HL-60 (cell line): ENCODE data around the gene CADM2.

ENCODE experiments used
- DNase-seq, 2 experiments: peaks; one replicate each; pipeline ENCODE4 v3.0.0-alpha.2; 2010 to 2020; ENCODE audit warnings: low read depth in 1 of 2, low spot score in 1 of 2
- H3K27ac ChIP-seq: fragments of 250-450 bp; sonication (Bioruptor Pico); replicated peaks from 2 replicates; pipeline ENCODE4 v1.5.1; 2020; ENCODE audit warnings: mild to moderate bottlenecking, moderate library complexity
- H3K27me3 ChIP-seq: fragments of 250-450 bp; sonication (Bioruptor Pico); 2 replicates; pipeline ENCODE4 v1.5.1; 2021; ENCODE audit warnings: mild to moderate bottlenecking, moderate library complexity; ENCODE audit not compliant: insufficient read depth, poor library complexity, severe bottlenecking
- H3K4me3 ChIP-seq: replicated peaks from 2 replicates; pipeline ENCODE4 v1.5.1; 2011; ENCODE audit warnings: mild to moderate bottlenecking, control low read depth, low read length; ENCODE audit not compliant: insufficient read depth
- GABPA ChIP-seq: IDR thresholded peaks from 2 replicates; pipeline ENCODE4 v1.6.1; 2012; ENCODE audit warnings: low read depth
- POLR2AphosphoS5 ChIP-seq: IDR thresholded peaks from 2 replicates; pipeline ENCODE4 v1.6.1; 2012; ENCODE audit warnings: low read depth
- REST ChIP-seq: IDR thresholded peaks from 2 replicates; pipeline ENCODE4 v1.6.1; 2012; ENCODE audit warnings: low read depth; ENCODE audit not compliant: insufficient replicate concordance
- SPI1 ChIP-seq: IDR thresholded peaks from 2 replicates; pipeline ENCODE4 v1.6.1; 2012; ENCODE audit warnings: low read depth, mild to moderate bottlenecking, borderline replicate concordance
- TF ChIP-seq, protein P1 (sequence below): IDR thresholded peaks from one replicate; pipeline ENCODE4 v1.5.1; 2011; ENCODE audit warnings: low read length, control low read depth, inconsistent platforms; ENCODE audit not compliant: insufficient read depth

The CADM2 gene

DNA sequence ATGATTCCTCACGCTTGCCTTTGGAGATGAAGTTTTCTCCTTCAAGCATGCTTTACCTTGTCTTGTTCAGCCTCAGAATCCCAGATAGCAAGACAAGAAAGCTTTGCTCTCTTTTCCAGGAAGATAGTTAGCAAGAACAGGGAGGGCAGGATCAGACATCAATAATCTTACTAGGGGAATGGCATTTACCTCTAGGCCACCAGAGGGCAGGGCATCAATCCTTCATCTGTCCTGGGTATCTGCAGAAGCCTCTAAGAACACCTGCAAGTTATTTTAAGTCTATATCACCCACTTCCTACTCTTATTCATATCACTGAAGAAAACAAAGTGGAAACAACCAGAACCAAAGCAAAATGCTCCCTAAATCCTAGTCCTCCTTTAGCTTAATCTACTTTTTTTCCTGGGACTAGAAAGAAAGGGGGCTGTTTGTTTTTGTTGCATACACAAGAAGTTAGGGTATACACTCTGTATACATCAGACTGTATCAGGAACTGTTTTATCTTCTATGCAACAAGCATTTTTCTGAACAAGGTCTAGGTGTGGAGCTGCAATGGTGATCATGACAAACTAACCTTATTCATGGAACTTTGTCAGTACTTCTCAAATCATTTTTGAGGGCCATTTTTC, 862.5 kb downstream of the CADM2 start:
- no peak overlapping the region for H3K27ac ChIP-seq
- H3K27me3 ChIP-seq: no peaks in the 10 kb centered on the region
- peak in 1 of 2 experiments; percentile 3 for DNase-seq
- no peak overlapping the region for H3K4me3 ChIP-seq
- no peak for TF ChIP-seq POLR2AphosphoS5
- TF ChIP-seq, protein P1, sequence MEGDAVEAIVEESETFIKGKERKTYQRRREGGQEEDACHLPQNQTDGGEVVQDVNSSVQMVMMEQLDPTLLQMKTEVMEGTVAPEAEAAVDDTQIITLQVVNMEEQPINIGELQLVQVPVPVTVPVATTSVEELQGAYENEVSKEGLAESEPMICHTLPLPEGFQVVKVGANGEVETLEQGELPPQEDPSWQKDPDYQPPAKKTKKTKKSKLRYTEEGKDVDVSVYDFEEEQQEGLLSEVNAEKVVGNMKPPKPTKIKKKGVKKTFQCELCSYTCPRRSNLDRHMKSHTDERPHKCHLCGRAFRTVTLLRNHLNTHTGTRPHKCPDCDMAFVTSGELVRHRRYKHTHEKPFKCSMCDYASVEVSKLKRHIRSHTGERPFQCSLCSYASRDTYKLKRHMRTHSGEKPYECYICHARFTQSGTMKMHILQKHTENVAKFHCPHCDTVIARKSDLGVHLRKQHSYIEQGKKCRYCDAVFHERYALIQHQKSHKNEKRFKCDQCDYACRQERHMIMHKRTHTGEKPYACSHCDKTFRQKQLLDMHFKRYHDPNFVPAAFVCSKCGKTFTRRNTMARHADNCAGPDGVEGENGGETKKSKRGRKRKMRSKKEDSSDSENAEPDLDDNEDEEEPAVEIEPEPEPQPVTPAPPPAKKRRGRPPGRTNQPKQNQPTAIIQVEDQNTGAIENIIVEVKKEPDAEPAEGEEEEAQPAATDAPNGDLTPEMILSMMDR: peak; percentile 39
- no peak for TF ChIP-seq REST
- no peak for TF ChIP-seq GABPA
- no peak for TF ChIP-seq SPI1

- no peak for TF ChIP-seq REST
- TF ChIP-seq, protein P1: no peak
- no peak for TF ChIP-seq GABPA
- no peak for TF ChIP-seq SPI1
- TF ChIP-seq POLR2AphosphoS5: no peak
- no peak overlapping the region for H3K4me3 ChIP-seq
- H3K27me3 ChIP-seq: no peaks in the 10 kb centered on the region
- no peak for DNase-seq
- no peak overlapping the region for H3K27ac ChIP-seq
Measured at GRCh38 chr3:85835857-85836440, 877.2 kb downstream of the CADM2 start.

DNA sequence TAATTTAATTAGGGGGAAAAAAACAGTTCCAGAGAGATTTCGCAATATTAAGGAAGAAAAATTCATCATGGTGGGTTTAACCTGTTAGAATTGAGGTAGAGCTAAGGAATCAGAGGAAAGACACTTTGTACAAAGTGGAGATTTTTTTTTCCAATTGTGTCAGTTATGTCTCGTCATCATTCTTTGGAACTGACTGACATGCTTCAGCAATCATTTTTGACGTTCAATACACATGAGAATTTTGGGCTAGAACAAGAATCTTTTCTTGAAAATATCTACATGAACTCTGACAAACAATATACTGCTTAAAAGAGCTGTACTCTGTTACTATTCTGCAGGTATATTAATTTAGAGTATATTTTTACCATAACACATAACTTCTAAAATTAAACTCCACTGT, 878.6 kb downstream of the CADM2 start:
- Histone ChIP-seq H3K4me3 (no peak overlapping the region), H3K27me3 (no peaks in the 10 kb centered on the region), H3K27ac (no peak overlapping the region)
- no peak for DNase-seq
- no peak for TF ChIP-seq SPI1
- TF ChIP-seq REST: no peak
- no peak for TF ChIP-seq GABPA
- TF ChIP-seq, protein P1: no peak
- TF ChIP-seq POLR2AphosphoS5: no peak
